SH-SY5Y (cell line): ENCODE measurements around the gene TUBGCP2.

Source experiments
- GATA2 ChIP-seq: IDR thresholded peaks from 2 replicates; pipeline ENCODE4 v1.6.1; 2011; ENCODE audit warnings: mild to moderate bottlenecking, low read depth, low read length
- GATA3 ChIP-seq: IDR thresholded peaks from 2 replicates; pipeline ENCODE4 v1.6.1; 2011; ENCODE audit warnings: low read depth, mild to moderate bottlenecking, low read length, moderate library complexity

DNA sequence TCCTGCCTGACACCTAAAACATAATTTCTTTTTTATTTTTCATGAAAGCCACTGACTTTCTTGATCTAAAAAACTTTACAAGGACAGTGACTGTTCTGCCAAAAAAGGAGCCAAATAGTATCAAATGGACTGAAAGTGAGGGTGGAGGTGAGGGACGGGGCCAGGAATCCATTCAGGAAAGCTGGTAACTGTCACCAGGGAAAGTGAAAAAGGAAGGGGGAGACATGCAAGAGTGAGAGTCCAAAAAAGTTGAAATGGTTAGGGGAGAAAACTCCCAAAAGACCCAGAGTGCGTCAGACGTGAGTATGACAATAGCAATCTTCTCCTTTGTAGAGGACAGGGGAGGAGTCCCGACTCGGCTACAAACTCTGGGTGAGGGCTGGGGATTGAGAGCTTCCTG lies 35.6 kb upstream of the TUBGCP2 start:
- TF ChIP-seq GATA2 (no peak), GATA3 (no peak)
